AG10803 (cell line): ENCODE results near the gene NTRK2.

Source experiments
- DNase-seq: peaks from one replicate; pipeline ENCODE4 v3.0.0; 2010; ENCODE audit warnings: low read depth
- H3K4me3 ChIP-seq: 2 replicates; pipeline ENCODE4 v1.5.1; 2011; ENCODE audit warnings: mild to moderate bottlenecking, low read length, control low read depth
- TF ChIP-seq, protein P1 (sequence below): conservative IDR thresholded peaks from 2 replicates; pipeline ENCODE4 v1.5.1; 2011; ENCODE audit warnings: mild to moderate bottlenecking, low read length, control low read depth, inconsistent platforms

NTRK2 gene

DNA sequence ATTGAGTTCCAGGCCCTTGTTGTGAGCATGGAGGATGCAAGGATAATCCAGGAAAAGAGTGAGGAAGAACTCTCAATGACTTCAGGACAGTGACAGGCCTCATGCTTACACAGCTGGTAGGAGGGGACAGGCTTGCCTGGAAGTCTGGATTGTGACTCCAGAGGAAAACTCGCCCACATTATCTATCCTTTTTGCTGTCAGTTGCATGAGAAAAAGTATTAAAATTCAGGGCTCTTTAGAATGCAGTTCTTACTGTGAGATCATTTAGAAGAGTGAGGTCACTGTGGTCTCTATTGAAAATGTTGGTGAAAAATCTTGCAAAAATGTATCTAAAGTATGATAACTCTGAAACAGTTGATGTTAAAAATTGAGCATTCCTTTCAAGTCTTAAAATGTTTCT, 30.5 kb downstream of the NTRK2 start:
- no peak for DNase-seq
- TF ChIP-seq, protein P1, sequence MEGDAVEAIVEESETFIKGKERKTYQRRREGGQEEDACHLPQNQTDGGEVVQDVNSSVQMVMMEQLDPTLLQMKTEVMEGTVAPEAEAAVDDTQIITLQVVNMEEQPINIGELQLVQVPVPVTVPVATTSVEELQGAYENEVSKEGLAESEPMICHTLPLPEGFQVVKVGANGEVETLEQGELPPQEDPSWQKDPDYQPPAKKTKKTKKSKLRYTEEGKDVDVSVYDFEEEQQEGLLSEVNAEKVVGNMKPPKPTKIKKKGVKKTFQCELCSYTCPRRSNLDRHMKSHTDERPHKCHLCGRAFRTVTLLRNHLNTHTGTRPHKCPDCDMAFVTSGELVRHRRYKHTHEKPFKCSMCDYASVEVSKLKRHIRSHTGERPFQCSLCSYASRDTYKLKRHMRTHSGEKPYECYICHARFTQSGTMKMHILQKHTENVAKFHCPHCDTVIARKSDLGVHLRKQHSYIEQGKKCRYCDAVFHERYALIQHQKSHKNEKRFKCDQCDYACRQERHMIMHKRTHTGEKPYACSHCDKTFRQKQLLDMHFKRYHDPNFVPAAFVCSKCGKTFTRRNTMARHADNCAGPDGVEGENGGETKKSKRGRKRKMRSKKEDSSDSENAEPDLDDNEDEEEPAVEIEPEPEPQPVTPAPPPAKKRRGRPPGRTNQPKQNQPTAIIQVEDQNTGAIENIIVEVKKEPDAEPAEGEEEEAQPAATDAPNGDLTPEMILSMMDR: no peak
- no peak overlapping the region for H3K4me3 ChIP-seq

DNA sequence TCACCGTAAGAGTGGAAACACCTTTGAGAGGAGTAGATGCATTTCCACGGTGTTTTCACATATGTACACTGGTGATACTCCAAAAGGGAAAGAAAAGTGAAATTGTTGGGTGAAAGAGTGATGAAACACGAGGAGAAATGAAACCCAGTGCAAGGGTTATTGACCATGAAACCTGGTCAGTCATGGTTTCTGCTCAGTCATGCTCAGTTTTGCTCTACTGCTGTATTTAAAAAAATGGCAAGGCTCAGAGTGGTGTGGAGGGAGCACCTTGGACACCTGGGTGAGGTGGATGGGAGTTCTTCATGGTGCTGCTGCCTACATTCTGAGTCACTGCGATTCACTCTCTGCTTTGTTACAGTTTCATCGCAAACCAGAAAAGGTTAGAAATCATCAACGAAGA, 32.3 kb downstream of the NTRK2 start:
- TF ChIP-seq, protein P1: no peak
- DNase-seq: no peak
- no peak overlapping the region for H3K4me3 ChIP-seq

DNA sequence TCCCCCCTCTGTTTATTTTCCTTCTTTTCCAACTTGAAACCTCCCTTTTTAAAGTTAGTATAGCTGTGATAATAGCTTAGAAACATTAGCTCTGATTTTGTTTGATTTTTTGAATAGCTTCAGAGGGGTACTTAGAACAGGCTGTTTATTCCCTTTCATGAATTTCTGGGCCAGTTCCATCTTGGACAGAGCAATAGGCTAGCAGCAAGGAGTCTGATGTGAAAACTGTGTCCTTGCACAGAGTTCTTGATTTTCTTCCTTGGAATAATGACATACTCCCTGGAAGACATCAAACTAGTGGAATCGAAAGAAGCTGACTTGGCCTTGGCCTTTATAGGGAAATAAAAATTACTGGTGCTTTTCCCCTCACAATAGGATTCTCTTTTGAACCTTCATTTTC, 32.9 kb downstream of the NTRK2 start:
- H3K4me3 ChIP-seq: no peak overlapping the region
- TF ChIP-seq, protein P1: no peak

DNA sequence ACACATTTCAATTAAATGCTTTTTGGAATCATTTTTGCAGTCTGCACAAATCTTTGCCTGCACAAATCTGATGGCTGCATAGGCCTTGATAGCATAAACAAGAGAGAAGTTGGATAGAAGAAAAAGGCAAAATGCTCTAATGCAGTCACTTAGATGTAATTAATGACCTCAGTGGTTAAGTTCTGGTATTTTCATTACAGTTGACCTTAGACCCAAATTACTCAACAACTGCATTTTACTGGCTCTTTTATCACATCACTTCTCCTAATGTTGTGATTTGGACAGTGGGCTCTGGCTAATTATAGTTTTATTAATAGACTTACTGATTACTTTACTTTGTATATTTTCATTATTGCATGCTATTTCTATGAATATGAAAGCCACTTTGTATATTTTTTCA, 34.3 kb downstream of the NTRK2 start:
- TF ChIP-seq, protein P1: no peak
- no peak for DNase-seq
- no peak overlapping the region for H3K4me3 ChIP-seq

More for the DNA sequence above, 32.9 kb downstream of the NTRK2 start:
- DNase-seq: no peak

DNA sequence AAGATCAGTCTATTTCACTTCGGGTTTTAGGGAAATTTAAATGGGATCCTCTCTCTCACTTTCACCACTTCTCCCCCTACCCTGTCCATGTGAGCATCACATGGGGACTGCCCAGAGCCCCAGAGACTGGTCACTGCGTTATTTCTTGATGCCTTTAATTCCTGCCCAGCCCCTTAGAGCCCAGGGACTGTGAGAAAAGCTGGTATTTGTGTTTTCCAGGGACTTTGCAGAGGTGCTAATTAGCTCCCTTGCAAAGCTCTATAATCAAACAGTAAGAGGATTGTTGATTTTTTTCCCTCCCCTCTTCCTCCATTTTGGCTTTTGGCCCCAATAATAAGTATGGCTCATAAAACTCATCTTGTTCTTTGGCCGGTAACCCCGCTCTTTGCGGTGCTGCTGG, 35.6 kb downstream of the NTRK2 start:
- no peak for DNase-seq
- TF ChIP-seq, protein P1: no peak
- no peak overlapping the region for H3K4me3 ChIP-seq

DNA sequence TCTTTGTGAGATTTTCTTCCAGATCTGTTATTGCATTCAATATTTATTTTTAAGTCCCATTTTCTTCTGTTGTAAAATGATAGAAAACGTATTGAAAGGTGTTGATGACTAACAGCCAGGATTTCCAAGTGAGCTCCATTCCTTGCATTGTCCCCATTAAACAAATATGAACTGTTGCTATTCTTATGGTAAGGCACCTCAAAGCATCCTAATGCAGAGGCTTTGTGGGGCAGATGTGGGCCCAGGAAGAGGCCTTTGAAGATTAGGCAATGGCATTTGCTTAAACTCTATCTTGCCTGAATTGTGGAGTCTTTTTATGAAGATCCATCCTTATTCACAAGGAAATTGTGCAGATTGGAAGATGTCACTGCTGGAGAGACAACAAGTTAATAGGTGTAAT, 38.9 kb downstream of the NTRK2 start:
- H3K4me3 ChIP-seq: no peak overlapping the region
- TF ChIP-seq, protein P1: no peak
- no peak for DNase-seq

DNA sequence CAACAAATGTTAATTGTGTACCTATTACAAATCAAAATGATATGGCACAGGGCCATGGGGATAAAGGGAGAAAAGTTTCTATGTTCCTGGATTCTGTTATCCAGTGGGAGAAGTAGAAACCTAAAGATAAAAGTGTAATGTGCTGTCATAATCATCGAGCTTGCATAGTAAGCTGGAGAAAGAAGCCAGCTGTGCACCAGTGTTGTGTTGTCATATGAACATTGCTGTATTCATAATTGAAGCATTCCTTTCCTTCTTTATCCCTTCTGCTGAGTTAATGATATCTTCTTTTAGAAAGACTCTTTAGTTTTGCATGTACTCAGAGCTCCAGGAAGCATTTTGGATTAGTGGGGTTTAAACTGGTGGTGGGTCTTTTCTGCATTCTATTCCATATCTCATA, 39.5 kb downstream of the NTRK2 start:
- no peak for DNase-seq
- no peak overlapping the region for H3K4me3 ChIP-seq
- TF ChIP-seq, protein P1: no peak
